GM21529 (cell line): ENCODE data around the gene SNCAIP.

Source experiments
- ATAC-seq: cut with Tn5 transposase; IDR thresholded peaks from one replicate; pipeline ENCODE4 v1.9.1; 2021; ENCODE audit not compliant: unreplicated experiment

Gene SNCAIP

GRCh38 chr5:122311961-122312590 is at the start of gene SNCAIP:
TSS of gene SNCAIP (plus strand) at chr5:122312237. CDS start at chr5:122391135, 78,898 bp downstream.
- peak; percentile 52 for ATAC-seq

- ATAC-seq = no peak
Measured at GRCh38 chr5:122263352-122264030, 48.5 kb upstream of the SNCAIP start.

DNA sequence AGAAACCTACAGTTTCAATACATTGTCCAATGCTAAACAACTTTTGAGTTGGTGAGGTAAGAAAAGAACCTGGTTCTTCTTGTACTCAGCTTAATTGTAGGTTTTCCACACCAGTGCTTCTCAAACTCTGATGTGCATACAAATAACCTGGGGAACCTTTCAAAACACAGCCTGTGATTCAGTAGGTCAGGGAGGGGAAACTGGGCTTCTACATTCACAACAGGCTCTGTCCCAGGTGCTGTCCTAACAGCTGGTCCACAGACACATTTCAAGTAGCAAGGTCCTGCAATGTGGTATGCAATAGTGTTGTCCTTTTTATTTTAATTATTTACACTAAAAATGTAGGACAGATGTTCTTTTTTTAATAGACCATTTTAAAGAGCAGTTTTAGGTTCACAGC is 47.4 kb upstream of the SNCAIP start:
- no peak for ATAC-seq

GRCh38 chr5:122267185-122267584 is 44.9 kb upstream of the SNCAIP start:
- no peak for ATAC-seq

DNA sequence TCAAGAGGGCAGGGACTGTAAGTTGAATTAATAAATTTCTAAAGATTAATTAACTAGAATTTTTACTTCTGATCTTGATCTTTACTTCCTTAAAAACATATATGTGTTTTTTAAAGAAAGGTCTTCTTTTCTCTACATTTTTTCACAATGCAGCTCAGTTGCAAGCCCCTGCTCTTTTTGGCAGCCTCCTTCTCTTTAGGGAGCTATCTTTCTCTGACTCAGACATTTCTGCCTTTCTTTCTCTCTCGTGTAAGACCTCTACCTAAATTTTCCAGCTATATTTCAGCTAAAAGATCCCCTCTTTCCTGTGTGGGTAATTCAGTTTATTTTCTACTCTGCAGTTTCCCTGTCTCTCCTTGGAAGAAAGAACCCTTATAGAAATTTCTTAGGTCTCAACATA is 38.3 kb upstream of the SNCAIP start:
- ATAC-seq = no peak

DNA sequence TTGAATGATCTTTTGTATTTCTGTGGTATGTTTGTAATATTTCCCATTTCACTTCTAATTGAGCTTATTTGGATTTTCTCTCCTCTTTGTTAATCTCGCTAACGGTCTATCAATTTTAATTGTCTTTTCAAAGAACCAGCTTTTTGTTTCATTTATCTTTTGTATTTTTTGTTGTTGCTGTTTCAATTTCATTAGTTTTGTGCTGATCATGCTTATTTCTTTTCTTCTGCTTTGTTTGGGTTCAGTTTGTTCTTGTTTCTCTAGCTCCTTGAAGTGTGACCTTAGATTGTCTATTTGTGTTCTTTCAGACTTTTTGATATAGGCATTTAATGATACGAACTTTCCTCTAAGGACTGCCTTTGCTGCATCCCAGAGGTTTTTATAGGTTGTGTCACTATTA is 28.4 kb upstream of the SNCAIP start:
- no peak for ATAC-seq

- no peak for ATAC-seq
Measured at GRCh38 chr5:122286541-122286940, 25.5 kb upstream of the SNCAIP start.

DNA sequence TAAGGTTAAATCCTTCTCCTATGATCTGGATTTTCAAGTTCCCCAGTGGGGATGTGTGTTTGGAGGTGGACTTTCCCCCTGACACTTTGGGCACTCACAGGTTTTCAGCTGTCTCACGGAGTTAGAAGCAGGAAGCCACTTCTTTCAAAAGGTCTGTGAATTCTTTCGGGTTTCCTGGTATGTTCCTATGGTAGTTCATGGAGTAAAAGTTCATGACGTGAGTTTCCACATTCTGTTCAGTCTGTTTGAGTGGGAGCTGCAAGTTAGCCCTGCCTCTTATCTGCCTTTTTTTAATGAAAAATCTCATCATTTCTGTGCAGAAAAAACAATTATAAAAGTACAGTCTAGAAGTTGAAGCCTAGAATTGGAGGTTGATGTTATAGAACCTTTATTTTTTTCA is 24.9 kb upstream of the SNCAIP start:
- no peak for ATAC-seq

DNA sequence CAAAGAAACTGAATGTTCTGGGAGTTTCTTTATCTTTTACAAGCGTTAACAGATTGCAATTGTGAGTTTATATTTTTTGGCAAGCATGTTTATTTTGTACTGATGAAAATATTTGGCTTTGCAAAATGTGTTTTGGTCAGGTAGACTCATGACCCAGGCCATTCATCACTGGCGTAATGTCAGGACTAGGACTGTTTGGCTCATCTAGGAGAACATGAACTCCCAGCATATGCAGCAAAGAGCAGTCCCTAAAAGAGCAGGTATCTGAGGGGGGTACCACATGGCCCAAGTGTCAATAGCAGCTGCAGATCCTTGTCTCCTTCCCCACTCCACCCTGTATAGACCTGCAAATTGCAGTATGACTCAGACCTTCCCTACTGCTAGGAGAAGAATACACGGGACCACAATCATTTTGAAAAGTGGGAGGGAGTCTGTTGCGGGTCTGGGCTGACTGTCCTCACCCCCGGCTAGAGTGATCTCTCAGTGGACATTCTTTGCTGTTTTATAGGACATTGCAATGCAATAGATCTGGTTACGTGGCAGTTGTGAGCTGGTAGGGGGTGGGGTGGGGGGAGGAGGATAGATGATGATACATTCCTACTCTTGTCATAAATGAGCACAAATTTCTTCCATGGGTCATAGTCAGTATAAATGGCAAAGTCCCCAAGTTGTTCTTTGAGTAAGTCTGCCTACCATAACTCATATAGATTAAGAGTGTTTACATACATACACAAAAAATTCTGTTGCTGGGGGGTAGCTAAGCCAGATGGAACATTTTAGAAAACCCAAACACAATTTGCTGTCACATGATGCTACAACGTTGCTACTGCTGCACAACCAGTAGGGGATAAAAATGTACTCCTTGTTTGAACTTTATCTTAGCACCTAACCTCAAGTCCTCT is 20.8 kb upstream of the SNCAIP start:
- no peak for ATAC-seq

GRCh38 chr5:122292332-122292731 is 19.7 kb upstream of the SNCAIP start:
- no peak for ATAC-seq

DNA sequence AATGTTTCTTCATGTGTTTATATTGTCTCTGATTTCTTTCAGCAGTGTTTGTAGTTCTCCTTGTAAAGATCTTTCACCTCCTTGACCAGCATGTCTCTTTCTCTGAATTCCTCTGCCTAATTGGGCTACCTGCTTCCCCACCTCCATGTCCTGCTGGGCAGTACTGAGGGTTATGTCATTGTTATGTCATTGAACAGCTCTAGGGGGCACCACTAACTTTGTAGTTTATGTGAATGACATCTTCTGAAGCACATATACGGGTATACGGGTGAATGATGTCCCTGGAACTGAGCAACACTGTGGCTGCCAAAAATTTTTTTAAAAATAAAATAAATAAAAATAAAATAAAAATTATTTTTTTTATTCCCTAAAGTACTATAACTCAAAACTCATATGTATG is 16.9 kb upstream of the SNCAIP start:
- peak; percentile 51 for ATAC-seq

DNA sequence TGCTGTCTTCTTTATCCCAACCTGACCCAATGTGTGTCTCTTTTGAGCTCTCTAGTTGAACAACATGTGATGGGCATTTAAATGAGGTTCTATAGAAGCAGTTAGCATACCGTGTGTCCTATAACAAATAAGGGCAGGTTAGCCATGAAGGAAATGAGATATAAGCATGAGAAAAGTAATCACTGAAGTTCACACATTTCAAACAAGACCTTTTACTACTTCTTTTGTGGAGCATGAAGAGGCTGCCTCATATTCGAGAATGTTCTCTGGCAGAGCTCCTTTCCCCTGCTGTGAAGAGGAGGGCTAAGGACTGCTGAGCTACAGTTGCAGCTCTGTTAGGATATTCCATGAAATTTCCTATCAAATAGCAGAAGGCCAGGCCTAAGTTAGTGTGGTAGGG is 15.2 kb upstream of the SNCAIP start:
- ATAC-seq = no peak

DNA sequence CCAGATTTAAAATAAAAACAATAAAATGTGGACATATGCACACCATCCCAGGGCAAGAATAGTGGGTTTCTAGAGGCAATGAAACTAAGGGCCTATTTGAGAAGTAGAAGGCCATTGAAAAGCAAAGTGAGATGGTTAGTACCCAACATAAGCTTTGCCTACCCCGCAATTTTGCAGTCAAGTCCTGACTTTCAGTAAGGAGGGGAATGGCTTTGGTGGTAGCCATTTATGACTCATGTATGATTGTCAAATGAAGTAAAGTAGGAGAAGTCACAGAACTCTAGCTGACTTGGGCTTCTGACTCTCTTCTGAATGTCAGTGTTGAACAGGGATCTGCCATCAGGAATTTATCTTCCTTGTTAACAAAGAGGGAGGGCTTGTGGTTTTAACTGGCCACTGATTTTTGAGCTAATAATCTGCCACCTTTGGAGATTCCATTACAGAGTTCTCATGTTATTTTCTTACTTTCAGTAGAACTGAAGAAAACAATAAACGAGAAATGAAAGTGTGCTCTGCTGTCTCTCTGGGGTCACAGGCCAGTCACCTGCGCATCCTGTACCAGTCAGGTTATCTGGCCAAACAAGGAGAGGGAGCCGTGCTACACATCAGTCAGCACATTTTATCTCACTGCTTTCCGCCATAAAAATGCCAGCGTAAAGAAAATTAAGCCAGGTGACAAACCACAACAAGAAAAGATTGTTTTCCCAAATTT is 14.3 kb upstream of the SNCAIP start:
- peak; percentile 90 for ATAC-seq

GRCh38 chr5:122300374-122300773 is 11.7 kb upstream of the SNCAIP start:
- ATAC-seq = no peak

GRCh38 chr5:122301016-122301415 is 11.0 kb upstream of the SNCAIP start:
- no peak for ATAC-seq

GRCh38 chr5:122304471-122305215 is 7.4 kb upstream of the SNCAIP start:
- no peak for ATAC-seq

DNA sequence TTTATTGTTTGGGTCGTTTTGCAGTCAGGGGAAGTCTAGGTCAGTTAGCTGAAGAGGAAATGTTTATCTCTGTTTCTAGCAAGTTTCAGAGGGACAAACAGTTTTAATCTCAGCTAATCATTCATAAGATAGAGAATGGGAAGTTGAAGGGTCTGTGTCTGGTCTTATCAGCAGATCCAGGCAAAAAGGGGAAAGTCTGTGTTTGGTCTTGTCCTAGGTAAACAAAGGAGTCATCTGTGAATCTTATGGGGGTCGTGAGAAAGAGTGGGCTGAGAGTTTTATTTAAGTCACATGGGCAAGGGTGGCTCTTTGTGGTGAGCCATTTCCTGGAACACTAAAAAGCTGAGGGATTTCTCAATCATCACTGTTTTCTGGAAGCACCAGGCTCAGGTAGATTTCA is 5.6 kb upstream of the SNCAIP start:
- no peak for ATAC-seq

DNA sequence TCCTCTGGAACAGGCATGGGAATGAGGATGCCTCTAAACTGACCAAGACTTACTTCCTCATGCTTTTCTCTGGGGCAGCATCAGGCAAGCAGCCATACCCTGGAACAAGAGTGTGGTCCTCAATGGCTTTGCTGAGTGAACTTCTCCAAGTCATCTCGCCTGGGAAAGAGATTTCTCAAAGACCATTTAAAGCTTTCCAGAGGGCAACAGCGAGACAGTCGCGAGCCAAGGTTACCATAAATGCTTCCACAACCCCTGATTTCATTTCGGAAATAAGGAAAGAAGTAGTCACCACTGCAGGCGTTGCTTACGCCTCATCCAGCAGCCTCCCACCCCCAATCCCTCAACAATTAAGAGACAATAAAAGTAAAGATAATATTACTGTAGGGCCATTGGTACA is 1.1 kb upstream of the SNCAIP start:
- no peak for ATAC-seq

- no peak for ATAC-seq
Measured at GRCh38 chr5:122311497-122311960, 508 bp upstream of the SNCAIP start.
